Measurements from ENCODE around the gene GIGYF2.
A peak's percentile ranks its signal among the peaks of the same experiment; 100 is the strongest.

GIGYF2 gene

DNA sequence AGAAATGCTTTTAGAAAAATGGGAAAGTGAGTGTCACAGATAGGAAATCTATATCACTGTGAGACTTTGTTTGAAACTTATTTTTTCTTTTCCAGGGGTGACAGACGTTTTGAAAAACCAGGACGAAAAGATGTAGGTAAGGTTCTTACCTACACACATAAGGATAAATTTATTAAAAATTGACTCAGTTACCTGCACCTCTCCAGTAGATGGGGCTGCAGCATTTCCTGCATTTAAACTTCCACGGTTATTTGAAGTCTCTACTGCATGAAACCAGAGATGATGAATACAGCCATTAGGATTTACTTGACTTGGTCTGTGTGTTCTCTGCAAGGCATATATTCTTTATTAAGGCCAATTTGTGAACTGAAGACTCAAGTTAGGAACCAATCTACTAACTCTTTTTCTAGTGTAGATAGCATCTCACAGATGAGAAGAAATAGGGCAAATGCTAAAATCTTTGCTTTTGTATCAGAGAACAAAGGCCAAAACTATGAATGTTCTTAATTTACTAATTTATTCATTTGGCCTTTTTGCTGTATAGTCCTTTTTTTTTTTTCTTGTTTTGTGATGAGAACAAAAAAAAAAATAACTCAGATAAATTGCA, 64.3 kb downstream of the GIGYF2 start:
- peak; percentile 4 for DNase-seq

DNA sequence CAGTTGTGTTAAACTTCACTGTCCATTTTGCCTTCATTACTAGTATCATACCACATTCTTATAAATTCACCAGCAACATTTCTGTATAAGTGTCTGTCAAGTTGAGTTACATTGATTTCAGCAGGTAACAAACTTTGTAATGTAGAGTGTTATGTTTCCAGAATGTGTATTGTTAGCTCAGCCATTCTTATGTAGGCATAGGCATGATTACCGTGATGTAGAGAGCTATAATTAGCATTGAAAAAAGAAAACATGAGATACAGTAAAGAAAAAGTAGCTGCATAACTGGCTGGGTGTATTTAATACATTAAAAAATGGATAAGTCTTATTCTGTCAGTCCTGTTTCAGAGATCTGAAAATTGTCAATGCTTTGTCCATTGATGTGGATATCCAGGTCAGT, 70.7 kb downstream of the GIGYF2 start:
- no peak for DNase-seq

DNA sequence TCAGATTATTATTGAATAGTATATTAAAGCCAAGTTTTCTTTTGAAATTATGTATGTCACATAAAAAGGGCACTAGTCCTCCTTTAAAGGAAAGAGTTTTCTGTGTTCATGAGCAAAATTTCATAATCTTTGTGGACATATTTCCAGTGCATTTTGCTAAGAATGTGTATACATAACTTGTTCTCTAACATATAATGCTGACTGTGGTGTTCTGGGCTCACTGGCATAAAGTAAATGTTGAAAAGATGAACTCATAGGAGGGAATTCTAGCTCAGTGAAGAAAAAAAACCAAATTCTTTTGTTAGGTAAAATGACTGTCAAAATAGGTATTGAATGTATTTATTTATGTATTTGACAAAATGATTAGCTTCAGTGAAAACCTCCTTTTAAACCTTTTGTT, 73.1 kb downstream of the GIGYF2 start:
- no peak for DNase-seq

DNA sequence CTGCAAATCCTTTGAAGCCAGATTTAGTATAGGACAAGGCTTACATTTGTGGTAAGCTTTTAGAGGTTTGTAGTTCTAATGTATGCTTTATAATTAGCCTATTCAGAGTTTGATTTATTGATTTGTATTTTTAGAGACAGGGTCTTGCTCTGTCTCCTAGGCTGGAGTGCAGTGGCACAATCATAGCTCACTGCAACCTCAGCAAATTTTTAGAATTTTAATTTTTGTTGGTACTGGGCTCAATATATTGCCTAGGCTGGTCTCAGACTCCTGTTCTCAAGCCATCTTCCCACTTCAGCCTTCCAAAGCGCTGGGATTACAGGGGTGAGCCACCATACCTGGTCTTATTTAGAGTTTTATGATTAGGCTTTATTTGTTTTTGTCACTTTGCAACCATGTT, 74.7 kb downstream of the GIGYF2 start:
- no peak for DNase-seq

DNA sequence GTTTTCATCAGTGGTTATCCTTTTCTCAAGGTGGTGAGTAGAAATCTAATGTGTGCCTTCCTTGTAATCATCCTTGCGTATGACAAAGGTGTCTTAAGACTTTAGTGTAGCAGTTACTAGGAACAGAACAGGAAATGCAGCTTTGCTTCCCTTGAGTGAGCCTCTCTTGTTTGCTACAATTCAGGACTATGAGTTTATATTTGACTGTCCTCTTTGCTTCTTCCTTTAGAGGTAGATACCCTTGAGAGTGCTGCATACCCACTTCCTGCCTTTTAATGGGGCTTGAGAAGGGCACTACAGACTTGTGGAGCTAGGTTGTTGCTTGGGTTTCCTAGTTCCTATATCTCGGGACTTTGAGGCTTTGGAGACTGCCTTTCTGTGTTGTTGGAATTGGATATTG, 75.4 kb downstream of the GIGYF2 start:
- no peak for DNase-seq

DNA sequence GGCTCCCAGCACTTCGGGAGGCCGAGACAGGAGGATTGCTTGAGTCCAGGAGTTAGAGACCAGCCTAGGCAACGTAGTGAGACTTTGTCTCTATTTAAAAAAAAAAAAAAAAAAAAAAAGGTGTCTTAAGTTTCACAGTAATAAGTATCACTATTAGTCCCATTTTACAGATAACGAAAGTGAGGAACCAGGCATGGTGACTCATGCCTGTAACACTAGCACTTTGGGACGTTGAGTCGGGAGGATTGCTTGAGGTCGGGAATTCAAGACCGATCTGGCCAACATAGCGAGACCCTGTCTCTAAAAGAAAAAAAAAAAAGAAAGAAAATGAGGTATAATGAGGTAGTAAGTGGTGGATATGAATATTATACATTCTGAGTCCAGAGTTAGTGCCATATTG, 76.7 kb downstream of the GIGYF2 start:
- no peak for DNase-seq

DNA sequence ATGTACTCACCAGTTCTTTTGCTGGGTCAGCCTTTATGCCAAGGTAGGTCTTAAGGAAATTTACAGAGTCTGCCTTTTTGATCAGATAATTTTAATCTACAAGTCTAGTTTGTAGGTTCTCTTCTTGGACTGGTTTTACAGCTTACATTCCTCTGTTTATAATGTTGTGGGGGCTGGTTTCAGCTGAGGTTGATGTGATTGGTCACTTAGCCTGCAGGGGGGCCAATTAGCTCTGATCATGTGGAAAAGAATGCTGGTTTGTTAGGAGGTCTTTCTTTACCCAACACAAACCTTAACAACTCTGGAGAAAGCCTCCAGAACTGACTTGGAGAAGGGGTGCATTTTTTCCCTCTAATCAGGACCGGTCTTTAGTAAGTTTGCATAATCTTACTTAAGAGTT, 79.3 kb downstream of the GIGYF2 start, which contains the start of gene KCNJ13:
Gene KCNJ13, minus strand, starts transcription at position 131 of the 400 bp plus-strand sequence. CDS start 5,203 bp downstream, outside the sequence.
- DNase-seq: peak; percentile 14

DNA sequence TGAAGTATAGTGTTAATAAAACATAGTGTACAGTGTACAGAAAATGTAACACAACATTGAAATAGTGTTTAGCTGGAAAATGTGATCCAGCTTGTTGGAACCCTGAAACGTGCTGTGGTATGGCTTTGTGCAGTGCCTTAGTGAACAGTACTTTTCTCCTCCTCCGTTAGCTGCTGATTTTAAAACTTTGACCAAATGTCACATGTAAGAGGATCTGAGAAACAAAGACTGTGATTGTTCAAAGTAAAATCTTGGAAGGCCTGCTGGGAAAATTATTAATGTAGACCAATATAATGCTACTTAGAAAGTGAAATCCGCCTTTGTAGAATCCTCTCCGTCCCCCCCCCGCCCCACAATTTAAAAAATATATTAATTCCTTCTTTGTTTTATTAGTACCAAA, 80.1 kb downstream of the GIGYF2 start:
- DNase-seq: no peak

DNA sequence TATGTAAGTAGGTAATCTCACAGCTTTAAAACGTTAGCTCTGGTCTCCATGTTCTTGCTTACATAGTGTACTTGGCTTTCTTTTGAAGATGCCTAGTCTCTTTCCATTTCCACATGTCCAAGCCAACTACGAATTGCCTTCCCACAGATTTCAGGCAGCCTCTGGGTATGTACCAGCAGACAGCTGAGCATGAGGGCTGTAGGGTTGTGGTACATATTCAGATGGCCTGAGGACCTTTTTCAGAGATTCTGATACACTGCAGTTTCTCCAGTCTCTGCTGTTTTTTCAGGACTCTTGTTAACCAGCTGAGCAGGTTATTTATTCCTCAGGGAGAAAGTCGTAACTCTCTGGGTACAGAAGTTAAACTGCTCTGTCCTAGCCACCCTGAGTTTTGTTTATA, 82.3 kb downstream of the GIGYF2 start:
- DNase-seq: no peak

DNA sequence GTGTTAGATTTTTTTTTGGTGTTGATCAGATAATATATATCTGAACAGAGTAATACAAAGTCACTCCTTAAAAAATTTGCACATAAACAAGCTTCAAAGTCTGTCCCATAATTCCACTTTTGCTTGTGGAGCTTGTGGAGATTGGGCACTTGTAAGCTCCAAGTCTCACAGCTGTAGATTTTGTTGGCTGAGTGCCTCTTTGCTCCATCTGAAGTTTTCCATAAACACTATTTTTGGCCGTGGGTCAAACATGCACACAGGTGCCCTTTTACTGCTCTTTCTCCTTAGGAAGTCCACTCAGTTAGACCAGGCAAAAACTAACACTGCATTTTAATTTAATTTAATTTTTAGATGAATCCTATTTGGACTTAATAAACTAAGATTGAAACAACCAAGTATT, 82.8 kb downstream of the GIGYF2 start:
- DNase-seq: no peak

DNA sequence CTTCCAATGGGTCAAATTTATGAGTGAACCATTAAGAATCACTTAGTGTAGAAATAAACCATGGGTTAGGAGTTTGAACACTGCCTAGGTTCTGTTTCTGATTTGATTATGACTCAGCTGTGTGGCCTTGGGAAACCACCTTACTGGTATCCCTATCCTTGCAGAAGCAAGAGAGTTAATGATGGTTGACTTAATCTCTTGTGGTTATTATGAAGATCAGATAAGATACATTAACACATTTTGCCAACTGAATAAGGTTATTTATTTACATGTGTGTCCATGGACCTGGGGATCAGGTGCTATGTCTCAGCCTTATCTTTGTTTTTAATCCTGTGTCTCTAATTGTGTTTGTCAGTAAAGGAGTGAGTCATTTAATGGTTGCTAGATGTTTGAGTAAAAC, 84.6 kb downstream of the GIGYF2 start:
- peak; percentile 64 for DNase-seq

DNA sequence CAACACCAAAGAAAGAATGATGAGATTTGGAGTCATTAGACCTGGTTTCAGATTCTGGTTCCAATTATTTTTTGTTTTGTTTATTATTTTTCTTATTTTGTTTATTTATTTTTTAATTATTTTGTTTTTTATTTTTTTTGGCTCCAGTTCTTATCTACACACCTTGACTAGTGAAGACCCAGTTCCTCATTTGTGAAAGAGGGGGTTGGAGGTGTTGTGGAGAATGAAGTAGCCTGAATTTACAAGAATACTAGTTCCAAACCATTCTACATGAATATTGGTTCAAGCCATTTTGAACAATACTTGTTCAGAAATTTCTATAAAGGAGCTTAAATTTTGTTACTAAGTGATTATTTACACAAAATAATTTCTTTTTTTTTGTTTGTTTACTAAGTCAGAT, 86.1 kb downstream of the GIGYF2 start:
- no peak for DNase-seq

DNA sequence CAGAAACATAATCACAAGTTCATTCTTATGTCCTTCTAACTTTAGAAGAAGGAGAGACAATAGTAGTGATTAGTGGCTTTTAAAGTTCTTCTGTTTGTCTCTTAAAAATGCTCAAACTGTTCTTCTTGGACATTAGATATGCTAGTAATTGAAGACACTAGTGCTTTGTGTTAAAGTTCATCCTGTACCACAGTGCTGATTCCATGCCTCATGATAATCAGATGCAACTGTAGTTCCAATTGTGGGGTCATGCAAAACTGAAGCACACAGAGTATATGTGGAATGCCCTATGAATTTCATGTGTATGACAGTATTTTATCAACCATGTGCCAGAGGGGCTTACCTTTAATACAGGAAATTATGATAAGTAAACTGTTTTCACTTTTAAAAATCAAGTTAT, 90.7 kb downstream of the GIGYF2 start:
- DNase-seq: no peak

DNA sequence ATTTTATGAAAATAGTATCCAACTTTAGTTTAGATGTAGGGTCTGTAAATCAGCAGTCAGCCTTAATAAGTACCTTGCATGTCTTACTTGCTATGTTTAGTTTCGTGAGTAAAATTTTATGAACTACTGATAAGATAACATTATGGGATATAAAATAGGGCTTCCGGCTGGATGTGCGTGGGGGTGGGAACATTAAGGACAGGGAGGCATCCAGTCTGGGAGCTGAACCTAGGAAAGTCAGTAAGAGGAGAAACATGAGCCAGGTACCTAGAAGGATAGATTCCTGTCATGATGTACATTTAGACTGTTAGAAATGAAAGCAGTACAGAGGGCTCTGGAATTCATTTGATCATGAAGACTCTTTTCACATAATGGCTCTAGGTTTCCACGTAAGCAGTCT, 92.0 kb downstream of the GIGYF2 start:
- DNase-seq: no peak

DNA sequence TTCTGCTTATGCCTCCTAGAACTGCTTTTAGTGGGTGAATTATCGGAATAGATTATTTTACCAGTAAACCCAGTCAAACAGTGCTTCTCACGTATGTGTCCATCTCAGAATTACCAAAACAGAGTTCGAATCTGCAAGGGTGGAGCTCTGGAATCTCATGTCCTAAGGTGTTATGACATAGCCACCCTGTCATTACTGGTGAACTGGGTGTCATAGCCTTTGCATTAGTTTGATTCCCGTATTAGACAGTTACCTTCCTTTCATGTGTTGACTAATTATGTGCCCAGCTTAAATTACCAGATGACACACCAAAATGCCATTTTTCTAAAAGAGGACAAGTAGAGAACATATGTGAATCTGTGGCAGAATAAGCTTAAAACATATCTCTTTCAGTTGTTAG, 94.4 kb downstream of the GIGYF2 start:
- no peak for DNase-seq

DNA sequence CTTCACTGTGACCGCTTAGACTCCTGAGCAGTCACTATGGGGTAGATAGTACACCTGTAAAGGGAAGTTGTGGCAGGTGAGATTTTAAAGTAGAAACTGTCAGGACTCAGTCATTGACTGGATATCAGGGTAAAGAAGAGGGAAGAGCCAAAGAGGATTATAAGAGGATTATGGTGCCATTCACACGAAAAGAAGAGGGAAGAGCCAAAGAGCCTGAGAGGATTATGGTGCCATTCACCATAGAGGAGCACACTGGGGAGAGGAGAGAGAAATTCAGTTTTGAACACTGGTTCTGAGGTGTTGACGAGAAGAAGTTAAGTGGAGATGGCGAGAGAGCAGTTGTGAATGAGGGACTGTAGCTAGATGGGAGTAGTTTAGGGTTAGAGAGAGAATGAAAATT, 96.1 kb downstream of the GIGYF2 start:
- no peak for DNase-seq

DNA sequence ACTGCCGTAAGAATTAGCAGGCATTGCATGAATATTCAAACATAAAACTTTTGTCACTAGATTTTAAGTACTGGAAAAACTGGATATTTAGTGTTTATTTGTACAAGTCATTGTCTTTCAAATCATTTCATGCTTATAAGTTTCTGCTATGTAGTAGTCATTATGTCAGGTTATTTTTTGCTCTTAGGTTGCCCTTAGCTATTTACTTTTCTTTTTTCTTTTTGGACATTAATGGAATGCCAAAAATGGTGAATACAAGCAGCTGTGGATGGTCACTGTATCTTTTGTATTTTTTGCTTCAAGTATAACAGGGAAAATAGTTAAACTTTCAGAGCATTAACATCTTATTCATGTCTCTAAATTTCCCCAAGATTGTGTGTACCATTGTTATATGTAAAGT, 97.8 kb downstream of the GIGYF2 start:
- no peak for DNase-seq

DNA sequence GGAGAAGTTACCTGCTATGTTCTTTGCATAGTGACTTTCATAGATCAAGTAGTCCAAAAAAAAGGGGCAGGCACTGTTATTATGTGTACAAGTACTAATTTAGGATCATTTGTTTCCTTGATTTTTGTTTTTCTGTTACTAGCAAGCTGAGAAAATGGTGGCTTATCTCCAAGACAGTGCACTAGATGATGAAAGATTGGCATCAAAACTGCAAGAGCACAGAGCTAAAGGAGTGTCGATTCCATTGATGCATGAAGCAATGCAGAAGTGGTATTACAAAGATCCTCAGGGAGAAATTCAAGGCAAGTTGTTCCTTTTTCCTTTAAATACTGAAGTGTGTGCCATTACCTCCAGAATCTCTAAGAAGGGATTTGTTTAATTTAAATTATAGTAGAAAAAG, 98.8 kb downstream of the GIGYF2 start:
- peak; percentile 38 for DNase-seq

DNA sequence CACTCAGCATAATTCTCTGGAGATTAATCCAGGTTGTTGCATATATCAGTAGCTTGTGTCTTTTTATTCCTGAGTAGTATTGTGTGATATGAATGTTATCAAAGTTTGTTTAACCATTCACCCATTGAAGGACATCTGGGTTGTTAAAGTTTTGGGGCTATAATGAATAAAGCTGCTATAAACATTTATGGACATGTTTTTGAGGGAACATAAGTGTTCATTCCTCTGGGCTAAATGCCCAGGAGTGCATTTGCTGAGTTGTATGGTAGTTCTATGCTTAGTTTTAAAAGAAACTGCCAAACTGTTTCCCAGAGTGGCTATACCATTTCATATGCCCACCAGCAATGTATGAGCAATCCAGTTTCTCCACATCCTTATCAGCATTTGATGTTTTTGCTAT, 101.1 kb downstream of the GIGYF2 start:
- no peak for DNase-seq

DNA sequence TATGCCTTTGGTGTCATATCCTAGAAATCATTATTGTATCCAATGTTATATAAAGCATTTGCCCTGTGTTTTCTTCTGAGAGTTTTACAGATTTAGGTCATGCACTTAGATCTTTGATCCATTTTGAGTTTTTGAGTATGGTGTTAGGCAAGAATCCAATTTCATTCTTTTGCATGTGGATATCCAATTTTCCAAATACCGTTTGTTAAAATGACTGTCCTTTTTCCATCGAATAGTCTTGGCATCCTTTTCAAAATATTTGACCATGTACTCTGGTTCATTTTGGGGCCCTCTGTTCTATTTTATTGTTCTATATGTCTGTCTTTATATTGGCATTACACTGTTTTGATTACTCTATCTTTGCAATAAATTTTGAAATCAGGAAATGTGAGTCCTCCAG, 103.0 kb downstream of the GIGYF2 start:
- DNase-seq: no peak

DNA sequence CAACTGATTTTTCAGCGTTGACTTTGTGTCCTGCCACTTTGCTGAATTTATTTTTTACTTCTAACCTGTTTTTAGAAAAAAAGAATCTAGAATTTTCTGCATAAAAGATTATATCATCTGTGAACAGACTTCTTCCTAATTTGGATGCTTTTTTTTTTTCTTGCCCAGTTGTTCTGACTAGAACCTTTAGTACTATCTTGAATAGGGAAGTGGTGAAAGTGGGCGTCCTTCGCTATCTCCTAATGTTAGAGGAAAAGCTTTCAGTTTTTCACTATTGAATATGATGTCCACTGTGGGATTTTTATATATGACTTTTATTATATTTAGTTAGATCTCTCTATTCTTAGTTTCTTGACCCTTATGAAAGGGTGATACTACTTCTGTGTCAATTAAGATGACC, 105.0 kb downstream of the GIGYF2 start:
- no peak for DNase-seq

DNA sequence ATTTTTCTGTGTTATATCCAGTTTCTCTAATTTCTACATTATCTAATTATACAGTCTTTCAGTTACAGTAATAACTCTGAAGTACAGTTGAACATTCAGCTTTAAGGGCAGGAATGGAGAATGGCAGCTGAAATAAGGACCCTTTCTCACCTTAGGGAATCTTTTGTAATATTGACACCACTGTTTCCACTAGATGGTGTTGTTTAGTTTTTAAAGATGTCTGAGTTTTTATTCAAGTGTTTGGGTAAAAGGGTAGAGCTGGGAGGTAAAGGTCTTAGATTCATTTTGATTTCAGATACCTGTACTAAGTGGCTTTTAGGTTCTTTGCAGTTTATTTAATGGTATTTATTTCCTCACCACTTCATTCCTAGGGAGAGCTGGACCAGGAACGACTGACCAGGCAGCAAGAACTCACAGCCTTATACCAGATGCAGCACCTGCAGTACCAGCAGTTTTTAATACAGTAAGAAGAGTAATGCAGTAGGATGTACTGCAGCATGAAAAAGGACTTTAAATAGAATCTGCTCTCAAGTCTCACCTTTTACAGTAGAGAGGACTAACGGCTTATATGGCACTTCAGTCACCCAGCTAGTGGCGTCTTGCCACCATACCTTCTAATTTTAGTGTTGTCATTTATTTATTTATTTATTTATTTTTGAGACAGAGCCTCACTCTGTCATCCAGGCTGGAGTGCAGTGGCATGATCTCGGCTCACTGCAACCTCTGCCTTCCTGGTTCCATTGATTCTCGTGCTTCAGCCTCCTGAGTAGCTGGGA, 112.4 kb downstream of the GIGYF2 start:
- no peak for DNase-seq

DNA sequence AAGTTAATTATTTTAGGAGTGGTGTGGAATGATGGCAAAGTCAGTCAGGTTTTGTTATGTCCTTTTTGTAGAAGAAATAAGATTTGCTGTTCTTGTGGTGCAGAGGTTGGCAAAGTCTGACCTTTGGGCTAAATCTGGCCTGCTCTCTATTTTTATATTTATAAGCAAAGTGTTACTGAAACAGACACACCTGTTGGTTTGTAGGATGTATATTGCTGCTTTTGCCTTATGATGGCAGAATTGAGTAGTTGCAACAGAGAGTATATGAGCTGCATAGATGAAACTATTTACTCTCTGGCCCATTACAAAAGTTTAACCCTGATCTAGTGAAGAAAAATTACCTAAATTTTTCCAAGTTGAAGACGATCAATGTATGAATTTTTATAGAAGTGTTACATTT, 113.3 kb downstream of the GIGYF2 start:
- no peak for DNase-seq

DNA sequence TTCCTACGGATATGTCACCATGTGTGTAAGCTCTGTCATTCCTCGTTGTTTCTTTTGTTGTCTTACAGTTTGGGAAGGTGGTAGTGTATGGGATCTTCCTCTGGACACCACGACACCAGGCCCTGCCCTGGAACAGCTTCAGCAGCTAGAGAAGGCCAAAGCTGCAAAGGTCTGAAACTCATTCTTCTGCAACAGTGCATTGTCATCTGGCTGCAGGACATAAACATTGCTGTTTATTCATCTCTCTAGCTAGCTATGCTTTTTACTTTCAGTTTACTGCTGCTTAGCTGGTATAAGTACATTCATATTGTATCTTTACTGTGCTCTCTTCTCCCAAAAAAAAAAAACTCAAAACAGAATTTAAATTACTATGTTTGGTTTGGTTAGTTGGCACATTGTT, 118.4 kb downstream of the GIGYF2 start:
- no peak for DNase-seq

DNA sequence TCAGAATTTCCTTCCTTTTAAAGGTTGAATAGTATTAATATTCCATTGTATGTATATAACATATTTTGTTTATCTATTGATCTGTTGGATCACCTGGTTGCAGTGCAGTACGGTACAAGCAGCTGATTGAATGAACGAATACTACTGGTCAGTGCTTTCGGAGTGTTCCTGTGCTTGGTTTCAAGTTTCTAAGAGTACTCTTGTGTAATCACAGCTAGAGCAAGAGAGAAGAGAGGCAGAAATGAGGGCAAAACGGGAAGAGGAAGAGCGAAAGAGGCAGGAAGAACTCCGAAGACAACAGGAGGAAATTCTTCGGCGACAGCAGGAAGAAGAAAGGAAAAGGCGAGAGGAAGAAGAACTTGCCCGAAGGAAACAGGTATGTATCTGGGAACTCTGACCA, 119.5 kb downstream of the GIGYF2 start:
- DNase-seq: no peak

All from fibroblast of skin of abdomen (primary cell).